MV-4-11 (cell line): Measurements from ENCODE around the gene CTSO.

Experiments
- DNase-seq: peaks from one replicate; lab custom pipeline; 2025; lab: John Stamatoyannopoulos, UW

Gene CTSO, protein sequence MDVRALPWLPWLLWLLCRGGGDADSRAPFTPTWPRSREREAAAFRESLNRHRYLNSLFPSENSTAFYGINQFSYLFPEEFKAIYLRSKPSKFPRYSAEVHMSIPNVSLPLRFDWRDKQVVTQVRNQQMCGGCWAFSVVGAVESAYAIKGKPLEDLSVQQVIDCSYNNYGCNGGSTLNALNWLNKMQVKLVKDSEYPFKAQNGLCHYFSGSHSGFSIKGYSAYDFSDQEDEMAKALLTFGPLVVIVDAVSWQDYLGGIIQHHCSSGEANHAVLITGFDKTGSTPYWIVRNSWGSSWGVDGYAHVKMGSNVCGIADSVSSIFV

DNA sequence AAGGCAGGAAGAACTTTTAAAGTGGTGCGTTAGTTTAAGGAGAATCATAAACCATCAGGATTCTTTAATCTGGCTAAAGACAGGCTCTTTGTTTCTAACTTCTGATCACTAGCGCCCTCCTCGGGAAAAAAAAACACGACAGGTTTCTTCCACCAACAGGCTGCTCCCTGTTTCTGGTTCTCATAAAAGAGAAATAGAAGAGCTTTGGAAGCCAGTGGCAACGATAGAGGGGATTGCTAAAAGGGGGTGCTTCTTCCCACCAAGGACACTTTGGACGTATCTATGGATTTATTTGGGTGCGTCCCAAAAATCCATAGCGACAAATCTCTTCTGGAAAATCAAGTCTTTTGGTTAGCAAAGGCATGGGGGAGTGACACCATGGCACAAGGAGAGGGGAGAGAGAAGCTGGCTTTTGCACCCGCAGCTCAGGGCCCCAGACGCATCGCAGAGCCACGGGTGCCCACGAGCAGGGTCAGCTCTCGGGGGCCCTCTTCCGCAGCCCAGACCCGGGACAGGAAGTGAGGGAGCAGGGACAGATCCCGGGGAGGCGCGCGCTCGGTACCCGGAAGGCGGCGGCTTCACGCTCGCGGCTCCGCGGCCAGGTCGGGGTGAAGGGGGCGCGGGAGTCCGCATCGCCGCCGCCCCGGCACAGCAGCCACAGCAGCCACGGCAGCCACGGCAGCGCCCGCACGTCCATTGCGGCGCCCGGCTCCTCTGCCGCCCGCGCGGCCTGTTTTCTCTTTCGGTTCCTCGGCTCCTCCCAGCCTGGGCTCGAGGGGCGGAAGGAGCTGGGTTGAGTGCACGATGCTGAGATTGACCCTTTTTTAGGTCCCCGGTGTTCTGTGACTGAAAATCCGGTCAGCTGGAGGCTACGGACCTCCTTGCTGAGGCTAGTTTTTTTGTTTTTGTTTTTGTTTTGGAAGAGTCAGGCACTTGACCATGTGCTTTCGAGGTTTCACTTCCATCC lies at the start of gene CTSO:
Gene CTSO (minus strand): TSS at position 716 of the 967 bp plus-strand sequence. CDS start 19 bp downstream, at position 697.
- DNase-seq, result peak; percentile 65

DNA sequence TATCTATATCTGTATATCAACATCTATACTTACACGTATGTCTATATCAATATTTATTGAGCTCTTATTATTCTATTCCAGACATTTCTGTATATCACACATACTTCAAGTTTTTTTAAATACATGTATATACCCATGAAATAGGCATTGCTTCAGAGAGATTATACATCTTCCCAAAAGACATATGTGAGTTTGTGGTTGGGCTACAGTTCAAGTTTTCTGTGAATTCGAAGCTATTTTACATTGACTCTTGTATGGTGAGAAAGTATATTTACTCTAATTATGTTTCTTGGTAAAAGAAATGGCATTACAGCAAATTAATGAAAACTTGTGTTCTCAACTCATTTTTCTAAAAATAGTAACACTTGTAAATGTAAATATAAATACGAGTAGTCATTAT lies 46.8 kb upstream of the CTSO start:
- no peak for DNase-seq

DNA sequence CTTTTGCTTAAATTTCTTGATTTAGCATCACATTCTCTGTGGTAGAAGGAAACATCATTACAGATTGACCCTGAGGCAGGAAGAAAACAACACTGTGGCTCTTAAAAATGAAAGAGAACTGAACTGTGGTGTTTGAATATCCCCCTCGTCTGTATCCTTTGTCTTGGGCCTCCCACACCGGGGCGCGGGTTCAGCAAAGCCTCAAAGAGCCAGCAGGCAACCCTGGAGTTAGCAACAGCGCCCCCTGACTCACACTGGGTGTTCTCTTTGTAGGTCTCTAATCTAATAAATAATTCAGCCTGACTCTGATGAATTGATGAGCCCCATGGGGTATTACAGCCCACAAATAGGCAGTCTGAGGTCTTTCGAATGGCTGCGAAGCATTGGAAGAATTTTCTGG lies 46.1 kb upstream of the CTSO start:
- no peak for DNase-seq

DNA sequence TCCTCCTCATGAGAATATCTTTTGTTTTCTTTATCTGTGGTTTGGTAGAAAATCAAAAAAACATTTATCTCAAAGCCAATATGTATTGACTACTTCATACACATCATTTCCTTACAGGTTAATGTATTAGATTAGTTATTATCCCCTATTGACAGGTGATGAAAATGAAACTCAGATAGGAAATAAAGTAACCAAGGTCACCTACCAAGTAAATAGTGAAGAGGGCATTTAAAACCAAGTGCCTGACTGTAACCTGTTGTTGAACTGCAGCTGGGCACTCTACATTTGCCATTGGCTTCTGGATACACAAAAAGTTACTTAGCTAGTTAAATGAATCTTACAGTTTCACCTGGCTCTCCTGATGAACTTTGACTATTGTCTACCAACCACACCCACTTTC lies 41.4 kb upstream of the CTSO start:
- DNase-seq, result no peak

DNA sequence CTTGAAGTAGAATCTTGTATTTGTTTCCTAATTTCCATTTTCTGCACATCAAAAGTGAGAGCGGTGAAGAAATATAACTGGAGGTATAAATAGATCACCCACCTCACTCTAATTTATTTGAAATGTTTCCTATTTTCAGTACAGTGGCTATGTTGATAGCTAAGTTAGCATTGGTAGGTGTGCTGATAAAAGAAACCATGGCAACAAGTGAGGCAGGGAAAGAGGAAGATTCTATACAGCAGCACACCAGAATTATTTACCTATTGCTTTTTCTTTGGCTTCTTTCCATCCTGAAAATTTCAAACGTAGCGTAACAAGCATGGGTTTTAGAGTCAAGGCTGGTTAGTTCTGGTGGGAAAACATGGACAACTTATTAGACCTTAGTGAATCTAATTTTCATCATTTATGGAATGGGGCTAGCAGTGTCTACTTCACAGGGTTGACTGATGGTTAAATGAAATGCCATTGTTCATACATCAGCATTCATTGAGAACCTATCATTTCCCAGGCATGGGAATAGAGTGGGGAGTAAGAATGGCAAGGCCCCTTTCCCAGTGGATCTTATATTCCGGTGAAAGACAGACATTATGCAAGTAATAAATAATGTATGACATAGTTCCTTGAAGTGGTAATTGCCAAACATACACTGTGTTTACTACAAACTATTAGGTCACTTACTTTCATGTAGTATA lies 30.6 kb upstream of the CTSO start:
- DNase-seq, result no peak

DNA sequence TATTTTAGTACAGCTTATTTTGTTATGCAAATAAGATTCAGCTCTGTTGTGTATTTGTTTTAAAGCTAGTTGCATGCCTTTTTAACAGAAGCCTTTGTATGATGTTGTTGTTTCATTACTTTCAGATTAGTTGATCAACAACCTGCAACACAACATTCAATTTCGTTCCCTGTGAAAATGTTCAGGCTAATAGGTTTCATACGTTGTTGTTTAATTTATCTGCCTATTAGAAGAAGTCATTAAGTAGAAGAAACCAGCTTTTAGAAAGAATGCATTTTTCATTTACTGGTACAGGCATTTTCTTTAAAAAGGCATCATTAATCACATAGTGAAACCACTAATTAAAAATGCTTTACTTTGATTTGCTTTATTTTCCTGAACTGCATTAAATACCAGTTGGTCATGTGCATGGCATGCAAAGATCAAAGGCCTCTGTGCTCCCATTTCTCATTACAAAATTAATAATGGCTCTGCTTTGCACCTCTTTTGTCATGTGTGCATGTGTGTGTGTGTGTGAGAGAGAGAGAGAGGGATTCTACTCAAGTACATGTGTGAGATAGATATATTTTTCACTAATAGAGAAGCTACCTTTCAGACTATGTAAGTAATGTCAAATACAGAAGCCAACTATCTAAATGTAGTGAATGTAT lies 29.2 kb upstream of the CTSO start:
- DNase-seq, result no peak

DNA sequence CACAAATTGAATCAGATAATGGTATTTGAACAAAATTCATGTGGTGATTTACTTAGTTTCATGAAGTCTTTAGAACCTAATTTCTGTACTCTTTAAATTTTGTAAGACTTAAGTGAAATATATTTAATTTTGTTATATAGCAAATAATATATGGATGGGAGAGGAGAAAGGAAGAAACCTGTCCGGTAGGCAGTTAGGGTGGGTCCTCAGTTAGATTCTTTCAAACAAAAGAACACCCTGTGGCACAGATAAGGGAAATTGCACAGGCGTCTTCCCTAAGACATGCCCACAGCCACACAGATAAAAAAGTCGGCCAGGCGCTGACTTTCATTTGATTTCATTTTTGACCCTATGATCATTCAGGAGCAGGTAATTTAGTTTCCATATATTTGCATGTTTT lies 25.1 kb upstream of the CTSO start:
- no peak for DNase-seq

DNA sequence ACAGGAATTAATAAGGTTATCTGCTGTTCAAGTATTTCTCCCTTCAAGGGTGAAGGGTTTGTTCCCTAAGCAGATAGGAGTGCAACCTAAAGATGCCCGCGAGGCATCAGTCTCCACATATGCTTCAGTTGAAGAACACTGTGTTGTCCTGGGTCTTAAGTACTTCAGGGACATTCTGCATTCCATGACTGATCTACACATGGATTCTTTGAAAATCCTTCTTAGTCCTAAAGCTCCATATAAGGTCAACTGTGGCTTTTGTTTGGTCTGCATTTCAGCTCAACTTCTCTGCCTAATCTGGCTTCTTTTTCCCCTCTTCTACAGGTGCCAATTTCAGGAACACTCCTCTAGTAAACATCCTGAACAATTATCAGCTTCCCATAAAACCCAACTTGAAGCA lies 21.8 kb upstream of the CTSO start:
- DNase-seq, result no peak

DNA sequence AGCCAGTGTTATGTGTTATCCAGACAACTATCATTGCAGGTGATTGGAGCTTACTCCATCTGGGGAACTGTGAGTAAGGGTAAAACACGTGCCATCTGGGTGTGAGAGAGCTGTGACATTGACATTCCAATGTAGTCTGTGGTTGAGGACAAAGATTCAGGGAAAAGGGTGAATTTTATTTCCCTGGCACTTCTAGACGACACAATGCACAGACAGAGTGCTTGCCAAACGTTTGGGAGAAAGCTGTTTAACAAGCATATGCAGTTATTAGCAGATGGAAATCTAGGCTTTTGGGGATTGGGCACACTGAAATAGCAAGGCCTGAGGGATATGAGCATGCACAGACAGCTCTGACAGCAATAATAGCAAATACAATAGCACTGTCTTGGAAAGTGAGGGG lies 21.3 kb upstream of the CTSO start:
- DNase-seq, result no peak

DNA sequence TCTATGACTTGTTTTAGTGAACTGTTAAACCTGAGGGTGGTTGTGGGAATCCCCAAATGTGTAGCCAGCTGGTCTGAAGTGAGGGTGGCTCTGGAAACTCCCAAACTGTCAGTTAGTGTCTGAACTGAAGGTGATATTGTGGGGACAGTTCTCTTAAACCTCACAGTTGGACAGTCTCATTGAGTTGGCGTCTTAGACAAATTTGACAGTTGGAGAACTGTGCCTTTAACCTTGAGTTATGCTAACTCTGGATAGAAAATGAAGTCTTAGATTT lies 20.7 kb upstream of the CTSO start:
- no peak for DNase-seq

DNA sequence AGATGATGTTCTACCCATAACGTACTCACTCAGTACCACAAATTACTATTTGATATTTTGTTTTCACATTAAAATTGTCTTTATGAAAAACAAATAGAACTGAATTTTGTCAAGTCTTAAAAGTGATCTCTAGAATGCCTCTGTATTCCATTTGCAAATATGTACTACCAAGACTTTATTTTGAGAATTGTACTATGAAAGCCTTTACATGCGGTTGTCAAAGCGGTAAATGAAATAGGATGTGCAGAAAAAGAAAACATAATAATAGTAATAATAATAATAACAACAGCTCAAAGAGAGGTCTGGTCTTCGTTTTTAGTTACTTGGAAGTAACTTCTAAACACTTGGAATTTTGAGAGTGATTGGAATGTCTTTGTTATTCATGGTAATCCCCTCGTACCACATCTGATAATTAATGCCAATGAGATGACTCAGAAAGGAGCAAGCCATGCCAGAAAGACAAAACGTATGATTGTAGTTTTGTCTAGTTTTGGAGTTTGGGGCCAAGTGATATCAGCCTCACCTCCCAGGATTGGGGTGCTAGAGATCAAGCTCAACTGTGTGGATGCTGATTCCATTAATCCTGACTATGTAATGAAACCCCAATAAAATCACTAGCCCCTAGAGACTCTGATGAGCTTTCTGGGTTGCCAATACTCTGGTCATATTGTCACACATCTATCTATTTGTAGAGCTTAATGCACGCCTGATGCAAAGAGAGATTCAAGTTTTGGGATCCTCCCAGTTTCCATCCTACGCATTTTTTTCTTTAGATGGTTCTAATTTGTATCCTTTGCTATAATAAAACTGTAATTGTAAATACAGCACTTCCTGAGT lies 20.2 kb upstream of the CTSO start:
- no peak for DNase-seq

DNA sequence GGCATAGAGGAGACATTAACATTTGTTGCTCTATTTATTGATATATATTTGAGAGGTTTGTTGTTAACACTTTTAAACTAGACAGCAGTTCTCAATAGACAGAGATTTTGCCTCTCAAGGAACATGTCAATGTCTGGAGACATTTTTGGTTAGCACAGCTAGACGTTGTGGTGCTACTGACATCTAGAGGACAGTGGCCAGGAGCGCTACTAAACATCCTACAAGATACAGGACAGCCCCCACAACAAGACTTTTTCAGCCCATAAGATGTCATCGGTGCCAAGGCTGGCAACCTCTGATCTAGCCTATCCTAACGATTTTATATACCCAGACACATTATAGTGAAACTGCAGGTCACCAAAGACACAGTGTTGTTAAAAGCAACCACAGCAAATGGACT lies 18.4 kb upstream of the CTSO start:
- peak; percentile 35 for DNase-seq

DNA sequence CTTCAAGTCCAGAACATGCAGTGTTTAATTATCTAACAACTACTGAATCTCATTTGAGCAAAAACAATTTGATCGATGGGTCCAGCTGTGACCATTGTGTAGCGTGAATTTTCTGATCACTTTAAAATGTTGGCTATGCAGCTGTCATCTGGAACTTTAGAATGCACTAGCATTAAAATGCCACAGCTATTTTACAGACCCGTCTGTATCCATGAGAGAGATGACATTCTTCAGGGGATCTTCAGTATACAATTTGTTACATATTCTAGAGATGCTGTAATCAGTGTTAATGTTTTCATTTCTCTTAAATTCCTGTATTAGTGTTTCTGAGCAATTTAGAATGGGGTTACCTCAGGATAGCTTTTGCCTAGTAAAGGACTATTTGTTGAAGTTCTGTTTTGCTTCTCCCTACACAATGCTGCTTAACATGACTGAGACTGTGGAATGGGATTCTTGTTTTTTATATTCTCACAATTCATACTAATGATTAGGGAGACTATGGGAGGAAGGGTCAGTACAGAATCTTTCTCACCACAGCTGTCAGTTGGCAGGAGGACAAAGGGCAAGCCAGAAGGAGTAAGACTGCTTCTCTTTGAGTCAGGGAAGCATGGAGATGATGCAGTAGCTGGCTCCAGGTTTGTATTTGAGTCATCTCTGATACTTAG lies 13.2 kb upstream of the CTSO start:
- no peak for DNase-seq

DNA sequence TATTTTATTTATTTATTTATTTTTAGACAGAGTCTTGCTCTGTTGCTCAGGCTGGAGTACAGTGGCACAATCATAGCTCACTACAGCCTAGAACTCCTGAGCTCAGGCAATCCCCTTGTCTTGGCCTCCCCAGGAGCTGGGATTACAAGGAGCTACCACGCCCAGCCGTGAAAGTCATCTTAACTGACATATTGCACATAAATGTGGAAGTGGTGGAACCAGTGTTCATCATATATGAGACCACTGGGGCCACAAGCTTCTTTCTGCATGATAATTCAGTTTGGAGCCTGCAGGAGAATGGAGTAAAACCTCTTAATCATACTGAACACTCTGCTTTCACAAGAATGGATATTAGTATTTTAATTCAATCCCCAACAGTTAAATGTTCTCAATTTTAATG lies 12.5 kb upstream of the CTSO start:
- peak; percentile 86 for DNase-seq

DNA sequence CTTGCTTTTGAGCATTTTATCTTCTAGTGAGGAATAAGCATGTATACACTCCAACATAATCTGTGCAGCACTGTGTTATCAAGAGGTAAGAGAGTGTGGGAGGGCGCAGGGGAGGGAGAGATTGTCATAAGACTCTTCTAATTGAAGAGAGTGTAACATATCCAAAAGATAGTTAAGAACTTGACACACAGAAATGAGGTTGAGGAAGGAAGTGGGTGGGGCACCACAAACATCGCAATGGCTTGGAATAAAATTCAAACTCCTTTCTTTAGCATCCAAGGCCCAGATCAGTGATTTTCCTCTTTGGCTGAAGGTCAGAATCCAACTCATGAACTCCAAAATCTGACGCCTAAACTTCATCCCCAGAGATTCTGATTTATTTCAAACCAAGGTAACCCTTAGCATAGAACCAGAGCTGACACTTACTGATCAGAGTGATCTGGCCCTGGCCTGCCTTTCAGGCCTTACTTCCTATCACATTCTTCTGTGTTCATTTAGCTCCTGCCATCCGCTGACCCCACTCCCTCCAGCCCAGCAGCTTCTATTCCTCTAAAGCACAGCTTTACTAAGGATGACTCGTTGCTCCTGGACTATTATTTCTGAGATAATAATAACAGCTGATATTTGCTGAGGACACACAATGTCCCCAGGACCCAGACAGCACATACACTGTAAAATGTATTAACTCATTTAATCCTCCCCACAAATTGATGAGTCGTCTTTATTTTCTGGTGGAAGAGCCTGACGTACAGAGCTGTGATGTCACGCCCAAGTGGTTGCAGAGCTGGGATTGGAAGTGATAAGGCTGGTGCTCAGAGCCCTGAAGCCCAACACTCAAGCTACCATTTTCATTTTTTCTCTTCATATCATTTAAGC lies 10.6 kb upstream of the CTSO start:
- DNase-seq, result no peak

DNA sequence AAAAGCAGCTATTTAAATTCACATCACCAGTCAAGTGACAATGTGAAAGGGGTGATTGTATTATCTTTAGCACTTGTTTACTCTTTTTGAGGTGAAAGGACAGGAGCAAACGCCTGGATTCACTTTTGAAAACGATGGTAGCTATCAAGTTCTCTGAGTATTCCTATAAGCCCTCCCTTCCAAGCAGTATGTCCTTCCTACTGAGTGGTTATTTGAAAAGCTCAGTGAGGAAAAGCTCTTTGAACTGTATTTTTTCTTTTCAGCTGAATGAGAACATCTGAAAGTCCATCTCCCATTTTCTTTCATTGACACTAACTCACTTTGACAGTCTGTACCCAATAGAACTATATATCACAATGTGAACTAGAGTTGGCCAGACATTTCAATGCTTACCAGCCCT lies 9.1 kb upstream of the CTSO start:
- DNase-seq, result no peak

DNA sequence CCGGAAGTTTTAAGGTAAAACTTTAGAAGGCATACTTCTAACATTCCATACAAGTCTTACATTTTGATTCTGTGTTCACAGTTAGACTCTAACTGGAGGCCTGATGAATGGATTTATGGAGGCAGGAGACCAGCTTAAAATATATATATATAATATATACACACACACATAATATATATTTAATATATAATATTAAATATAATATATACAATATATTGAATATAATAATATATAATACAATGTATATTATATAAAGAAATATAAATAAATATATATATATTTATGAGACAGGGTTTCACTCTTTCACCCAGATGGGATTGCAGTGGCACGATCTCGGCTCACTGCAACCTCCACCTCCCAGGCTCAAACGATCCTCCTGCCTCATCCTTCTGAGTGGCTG lies 7.9 kb upstream of the CTSO start:
- DNase-seq, result no peak

DNA sequence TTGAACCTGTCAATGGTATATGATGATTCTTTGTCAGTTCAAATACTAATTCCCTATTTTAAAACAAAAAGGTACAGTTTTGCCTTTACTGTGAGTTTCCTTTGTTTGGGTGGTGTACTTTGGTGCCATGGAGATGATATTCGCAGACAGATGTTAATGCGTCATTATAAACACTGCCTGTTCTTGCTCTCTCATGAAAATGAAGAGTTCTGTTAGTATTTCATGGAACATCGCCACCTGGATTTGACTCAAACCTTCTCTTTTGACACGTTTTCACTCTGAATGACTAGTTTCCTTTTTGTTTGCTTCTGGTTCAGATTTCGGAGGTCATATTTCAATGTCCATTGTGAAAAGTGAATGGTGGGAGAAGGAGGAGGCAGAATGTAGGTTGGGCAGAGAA lies 6.9 kb upstream of the CTSO start:
- no peak for DNase-seq

DNA sequence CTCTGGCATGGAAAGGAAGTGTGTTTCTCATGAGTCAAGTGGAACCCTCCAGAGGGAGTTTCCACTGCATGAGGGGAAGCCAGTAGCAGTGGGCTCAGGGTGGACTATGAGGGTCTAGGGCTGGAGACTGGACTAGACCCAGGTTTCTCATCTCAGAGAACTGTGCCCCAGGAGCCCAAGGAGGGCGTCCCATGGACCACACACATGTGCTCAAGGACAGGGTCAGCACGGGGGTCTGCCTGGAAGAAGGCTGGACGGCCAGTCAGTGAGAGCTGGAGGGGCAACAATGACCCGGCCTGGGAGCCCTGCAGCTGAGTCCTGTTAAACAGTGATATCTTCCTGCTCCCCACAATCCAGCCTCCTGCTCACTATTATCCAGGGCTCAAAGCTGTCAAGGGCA lies 5.8 kb upstream of the CTSO start:
- no peak for DNase-seq

DNA sequence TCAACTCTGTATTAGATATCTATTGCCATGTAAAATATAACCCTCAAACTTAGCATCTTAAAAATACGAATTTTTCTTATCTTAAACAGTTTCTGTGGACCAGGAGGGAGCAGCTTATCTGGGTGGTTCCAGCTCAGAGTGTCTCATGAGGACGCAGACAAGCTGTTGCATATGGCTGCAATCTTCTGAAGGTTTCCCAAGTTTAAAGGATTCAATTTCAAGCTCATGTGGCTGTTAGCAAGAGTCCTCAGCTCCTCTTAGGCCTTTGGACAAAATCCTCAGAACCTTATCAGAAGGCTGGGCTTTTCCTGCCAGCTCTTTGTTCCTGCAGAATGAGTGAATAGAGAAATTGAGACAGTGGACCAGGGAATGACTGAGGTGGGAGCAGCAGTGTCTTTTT lies 2.8 kb upstream of the CTSO start:
- DNase-seq, result no peak
